Parathyroid adenoma (tissue), 2 donors: ENCODE measurements around the gene PTPRD.

ENCODE experiments used
- H2AFZ ChIP-seq: fragments of 300-600 bp; sonication (generic); one replicate; pipeline ENCODE4 v1.7.0; 2017; ENCODE audit warnings: antibody characterized with exemption, mild to moderate bottlenecking
- H3K27ac ChIP-seq: fragments of 300-600 bp; sonication (generic); one replicate; pipeline ENCODE4 v1.7.0; 2017
- H3K27me3 ChIP-seq: fragments of 300-600 bp; sonication (generic); one replicate; pipeline ENCODE4 v1.7.0; 2017; ENCODE audit warnings: low read length; ENCODE audit not compliant: control insufficient read depth, insufficient read depth
- H3K36me3 ChIP-seq: fragments of 300-600 bp; sonication (generic); one replicate; pipeline ENCODE4 v1.7.0; 2017; ENCODE audit warnings: low read length; ENCODE audit not compliant: control insufficient read depth, insufficient read depth
- H3K4me1 ChIP-seq: fragments of 300-600 bp; sonication (generic); one replicate; pipeline ENCODE4 v1.7.0; 2017; ENCODE audit warnings: control low read depth
- H3K4me2 ChIP-seq: fragments of 300-600 bp; sonication (generic); one replicate; pipeline ENCODE4 v1.7.0; 2017; ENCODE audit warnings: low read length
- H3K4me3 ChIP-seq: fragments of 300-600 bp; sonication (generic); one replicate; pipeline ENCODE4 v1.7.0; 2017; ENCODE audit warnings: low read depth, low read length
- H3K79me2 ChIP-seq: fragments of 300-600 bp; sonication (generic); one replicate; pipeline ENCODE4 v1.7.0; 2017; ENCODE audit warnings: control low read depth
- H3K9ac ChIP-seq: fragments of 300-600 bp; sonication (generic); one replicate; pipeline ENCODE4 v1.7.0; 2017; ENCODE audit warnings: mild to moderate bottlenecking
- H3K9me3 ChIP-seq: fragments of 300-600 bp; sonication (generic); one replicate; pipeline ENCODE4 v1.7.0; 2017; ENCODE audit warnings: low read length; ENCODE audit not compliant: control insufficient read depth
- CTCF ChIP-seq: fragments of 300-600 bp; sonication (generic); IDR thresholded peaks from one replicate; pipeline ENCODE4 v1.7.0; 2017; ENCODE audit warnings: antibody characterized with exemption, mild to moderate bottlenecking
- donor health status: primary hyperparathyroidism.

The PTPRD gene

GRCh38 chr9:10094563-10094962 is 518.2 kb downstream of the PTPRD start:
- TF ChIP-seq CTCF, result no peak
- Histone ChIP-seq H3K27ac (no peak overlapping the region), H3K79me2 (no peaks in the 10 kb centered on the region), H3K9me3 (no peaks in the 10 kb centered on the region), H3K9ac (no peak overlapping the region), H3K36me3 (no peaks in the 10 kb centered on the region), H2AFZ (no peak overlapping the region), H3K4me3 (no peak overlapping the region), H3K4me1 (no peaks in the 10 kb centered on the region), H3K4me2 (no peak overlapping the region), H3K27me3 (no peaks in the 10 kb centered on the region)

- Histone ChIP-seq H3K4me1 (no peaks in the 10 kb centered on the region), H3K4me2 (no peak overlapping the region), H3K27ac (no peak overlapping the region), H3K9me3 (no peaks in the 10 kb centered on the region), H3K4me3 (no peak overlapping the region), H3K79me2 (no peaks in the 10 kb centered on the region), H3K9ac (no peak overlapping the region), H3K27me3 (no peaks in the 10 kb centered on the region), H2AFZ (no peak overlapping the region), H3K36me3 (no peaks in the 10 kb centered on the region)
- no peak for TF ChIP-seq CTCF
Observed at GRCh38 chr9:10080012-10080411, 532.8 kb downstream of the PTPRD start.

- no peaks in the 10 kb centered on the region for H3K79me2 ChIP-seq
- no peak overlapping the region for H3K4me2 ChIP-seq
- no peak overlapping the region for H3K27ac ChIP-seq
- H3K36me3 ChIP-seq, result no peaks in the 10 kb centered on the region
- H2AFZ ChIP-seq, result no peak overlapping the region
- TF ChIP-seq CTCF, result no peak
- no peak overlapping the region for H3K9ac ChIP-seq
- H3K4me1 ChIP-seq, result no peaks in the 10 kb centered on the region
- H3K27me3 ChIP-seq, result no peaks in the 10 kb centered on the region
- H3K4me3 ChIP-seq, result no peak overlapping the region
- H3K9me3 ChIP-seq, result no peaks in the 10 kb centered on the region
Observed at GRCh38 chr9:10079284-10079964, 533.4 kb downstream of the PTPRD start.

GRCh38 chr9:10071579-10071978 is 541.2 kb downstream of the PTPRD start:
- H3K27me3 ChIP-seq, result no peaks in the 10 kb centered on the region
- no peak for TF ChIP-seq CTCF
- no peak overlapping the region for H3K27ac ChIP-seq

More at GRCh38 chr9:10071579-10071978, 541.2 kb downstream of the PTPRD start:
- H3K4me3 ChIP-seq, result no peak overlapping the region
- H3K36me3 ChIP-seq, result no peaks in the 10 kb centered on the region
- no peak overlapping the region for H3K9ac ChIP-seq
- H3K4me1 ChIP-seq, result no peaks in the 10 kb centered on the region
- no peak overlapping the region for H3K4me2 ChIP-seq
- H3K79me2 ChIP-seq, result no peaks in the 10 kb centered on the region
- no peaks in the 10 kb centered on the region for H3K9me3 ChIP-seq
- H2AFZ ChIP-seq, result no peak overlapping the region
